Activated effector memory CD4-positive, alpha-beta T cell treated with anti-CD3 and anti-CD28 coated beads, Interleukin-2, amount 50 U/mL, for 16 hours (primary cell): ENCODE results near the gene RAB6B.
"Not testable (repeated sequence)": the region's sequence is repeated elsewhere in the genome, so short reads cannot be mapped to it uniquely, and the experiment has no call there.

Experiments used
- DNase-seq: peaks from one replicate; pipeline ENCODE4 v3.0.0-alpha.2; 2020

RAB6B gene

DNA sequence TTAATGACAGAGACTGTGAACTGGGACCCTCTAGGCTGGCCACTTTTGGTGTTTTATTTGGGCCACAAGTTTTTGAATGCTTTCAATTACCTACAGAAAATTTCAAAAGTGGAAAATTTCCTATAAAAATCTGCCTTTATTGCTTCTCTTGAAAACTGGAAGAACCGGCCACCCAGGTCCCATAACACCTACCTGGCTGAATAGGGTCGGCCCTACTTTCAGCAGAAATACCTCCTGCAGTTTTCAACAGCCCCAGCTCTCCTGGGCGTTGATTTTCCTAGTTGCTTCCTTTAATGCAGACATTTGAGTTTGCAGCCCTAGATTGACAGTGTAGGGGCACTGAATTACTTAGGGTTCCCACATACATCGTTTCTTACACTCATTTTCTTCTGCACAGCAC, 90.8 kb downstream of the RAB6B start:
- no peak for DNase-seq

DNA sequence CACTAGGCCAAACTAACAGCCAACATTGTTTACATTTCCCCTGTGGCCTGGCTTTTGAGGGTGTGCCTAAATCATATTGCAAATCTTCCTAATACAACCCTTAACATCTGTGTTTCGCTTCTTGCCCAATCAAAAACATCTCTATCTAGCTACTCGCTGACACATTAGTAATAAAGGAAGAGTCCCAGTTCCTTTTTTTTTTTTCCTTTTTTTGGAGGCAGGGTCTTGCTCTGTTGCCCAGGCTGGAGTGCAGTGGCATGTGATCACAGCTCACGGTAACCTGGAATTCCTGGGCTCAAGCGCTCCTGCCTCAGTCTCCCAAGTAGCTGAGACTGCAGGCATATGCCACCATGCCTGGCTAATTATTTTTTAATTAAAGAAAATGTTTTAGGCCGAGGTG, 92.2 kb downstream of the RAB6B start:
- DNase-seq = no peak

DNA sequence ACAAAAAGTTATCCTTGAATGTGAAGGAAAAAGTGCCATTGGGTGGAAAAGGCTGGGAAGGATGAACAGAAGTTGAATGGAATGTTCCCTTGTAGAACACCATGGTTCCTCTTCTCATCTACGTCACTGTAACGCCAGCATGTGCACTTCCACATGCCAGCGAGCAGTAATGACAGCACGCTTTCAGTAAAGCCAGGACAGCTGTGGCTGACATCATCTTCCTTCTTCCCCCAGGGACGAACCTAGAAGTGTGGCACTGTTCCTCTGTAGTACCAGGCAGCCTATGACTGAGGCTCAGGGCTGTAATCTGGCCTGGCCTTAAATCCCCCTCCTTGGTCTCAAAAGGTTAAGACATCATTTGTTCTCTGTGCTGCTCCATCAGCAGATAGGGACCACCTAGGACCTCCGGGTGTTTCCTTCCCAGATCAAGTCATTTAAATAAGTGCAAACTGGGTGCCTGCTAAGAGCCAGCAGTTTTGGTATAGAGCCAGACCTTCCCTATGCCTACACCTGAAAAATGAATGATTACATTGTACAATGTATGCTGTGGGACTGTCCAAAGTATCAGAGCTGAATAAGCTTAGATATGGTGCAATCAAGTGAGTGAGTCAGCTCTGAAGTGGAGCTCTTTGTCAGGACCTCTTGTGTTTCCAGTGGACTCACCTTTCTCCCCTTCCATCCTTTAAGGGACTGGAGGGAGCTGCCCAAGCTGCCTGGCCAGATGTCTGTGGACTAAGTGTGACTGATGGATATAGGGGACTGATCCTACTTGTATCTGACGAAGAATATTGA, 95.7 kb downstream of the RAB6B start:
- DNase-seq = no peak

DNA sequence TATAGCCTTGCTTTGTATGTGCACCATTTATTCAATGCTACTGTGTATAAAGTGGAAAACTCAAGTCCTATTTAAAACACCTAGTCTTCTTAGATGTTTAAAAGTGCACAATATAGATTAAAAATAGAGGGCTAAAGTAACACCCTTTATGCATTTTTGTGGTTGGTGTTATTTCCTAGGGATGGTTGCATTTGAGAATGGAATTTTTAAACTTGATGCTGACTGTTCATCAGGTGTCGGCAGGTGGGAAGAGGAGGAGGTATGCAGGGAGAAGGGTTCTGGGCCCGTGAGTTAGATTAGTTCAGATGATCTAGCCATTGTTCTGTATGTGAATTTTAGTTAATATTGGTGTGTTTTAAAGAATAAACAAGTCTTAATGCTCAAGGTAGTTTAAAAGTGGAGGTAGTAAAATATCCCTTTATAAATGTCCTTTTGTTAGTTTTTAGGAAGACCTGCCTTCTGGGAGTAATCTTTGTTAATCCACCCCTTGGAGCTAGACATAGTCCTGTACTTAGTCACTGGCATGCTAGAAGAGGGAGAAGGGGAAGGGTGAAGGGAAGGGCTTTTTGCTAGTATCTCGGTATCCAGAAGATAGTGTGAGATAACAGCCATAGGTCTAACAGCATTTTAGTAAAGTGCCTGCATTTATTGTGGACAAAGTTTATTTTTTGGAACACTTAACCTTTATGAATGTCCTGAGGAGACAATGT, 98.1 kb downstream of the RAB6B start:
- DNase-seq = no peak

DNA sequence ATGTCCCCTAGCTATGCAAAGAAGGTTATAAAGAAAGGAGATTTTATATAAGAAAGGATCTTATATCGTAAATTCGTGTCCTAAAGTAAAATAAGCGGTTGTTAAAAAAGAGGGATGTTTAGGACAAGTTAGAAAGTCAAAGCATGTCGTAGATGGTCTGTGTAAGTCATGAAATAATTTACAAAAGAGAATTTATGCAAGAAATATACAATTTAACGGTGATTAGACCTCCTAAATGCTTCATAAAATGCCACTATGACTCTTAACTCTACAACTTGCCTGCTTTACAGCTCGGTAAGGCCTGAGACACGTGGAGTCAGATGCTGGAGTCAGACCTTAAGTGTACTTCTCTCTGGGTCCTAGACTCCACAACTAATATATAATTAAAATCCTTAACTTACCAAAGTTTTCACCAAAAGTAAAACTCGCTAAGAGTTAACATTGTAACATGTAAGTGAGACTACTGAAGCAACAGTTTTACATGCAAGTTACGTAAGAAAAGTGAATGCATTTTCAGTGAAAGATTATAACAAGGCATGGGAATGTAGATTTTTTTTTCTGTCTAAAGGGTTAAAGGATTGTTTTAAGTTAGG, 103.4 kb downstream of the RAB6B start:
- no peak for DNase-seq

DNA sequence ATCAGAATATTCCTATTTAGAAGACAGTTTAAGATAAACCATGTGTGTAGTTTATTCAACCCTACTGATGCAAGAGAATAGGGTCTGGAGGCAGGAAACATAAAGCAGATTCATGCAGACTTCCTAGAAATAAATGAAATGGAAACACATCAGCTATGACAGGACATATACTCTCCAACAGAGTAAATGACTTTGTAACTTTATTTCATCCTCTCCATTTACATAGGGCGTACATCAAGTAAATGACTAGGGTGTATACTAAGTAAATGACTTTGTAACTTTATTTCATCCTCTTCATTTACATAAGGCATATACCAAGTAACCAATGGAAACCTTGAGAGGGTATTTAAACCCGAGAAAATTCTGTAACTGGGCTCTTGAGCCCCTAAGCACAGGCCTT, 107.7 kb downstream of the RAB6B start:
- DNase-seq = no peak

DNA sequence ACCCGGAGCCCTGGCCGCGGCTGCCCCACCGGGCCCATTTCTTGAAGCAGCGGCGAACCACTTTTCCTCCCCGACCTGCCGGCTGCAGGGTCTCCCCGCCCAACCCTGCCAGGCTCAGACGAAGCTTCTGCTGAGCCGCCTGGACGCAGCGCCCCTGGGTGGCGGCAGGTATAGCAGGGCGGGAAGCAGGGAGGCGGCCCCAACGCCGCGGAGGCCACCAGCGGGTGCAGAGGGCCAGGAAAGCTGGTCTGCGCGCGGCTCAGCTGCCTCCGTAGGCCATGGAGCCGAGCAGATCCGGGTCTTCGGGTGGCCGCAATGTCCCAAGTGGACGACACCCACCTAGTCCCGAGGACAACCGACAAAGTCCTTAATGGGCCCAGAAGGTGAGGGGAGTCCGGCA, 111.9 kb downstream of the RAB6B start:
- DNase-seq = no peak

DNA sequence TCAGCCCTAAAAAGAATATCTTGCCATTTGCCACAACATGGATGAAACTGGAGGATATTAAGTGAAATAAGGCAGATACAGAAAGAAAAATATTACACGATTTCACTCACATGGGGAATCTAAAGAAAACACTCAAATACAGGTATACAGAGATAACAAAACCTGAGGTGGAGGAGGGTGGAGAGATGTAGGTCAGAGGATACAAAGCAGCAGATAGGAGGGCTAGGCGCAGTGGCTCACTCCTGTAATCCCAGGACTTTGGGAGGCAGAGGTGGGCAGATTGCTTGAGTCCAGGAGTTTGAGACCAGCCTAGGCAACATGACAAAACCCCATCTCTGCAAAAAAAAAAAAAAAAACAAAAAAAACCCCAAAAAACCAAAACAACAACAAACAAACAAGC, 113.2 kb downstream of the RAB6B start:
- DNase-seq = no peak

DNA sequence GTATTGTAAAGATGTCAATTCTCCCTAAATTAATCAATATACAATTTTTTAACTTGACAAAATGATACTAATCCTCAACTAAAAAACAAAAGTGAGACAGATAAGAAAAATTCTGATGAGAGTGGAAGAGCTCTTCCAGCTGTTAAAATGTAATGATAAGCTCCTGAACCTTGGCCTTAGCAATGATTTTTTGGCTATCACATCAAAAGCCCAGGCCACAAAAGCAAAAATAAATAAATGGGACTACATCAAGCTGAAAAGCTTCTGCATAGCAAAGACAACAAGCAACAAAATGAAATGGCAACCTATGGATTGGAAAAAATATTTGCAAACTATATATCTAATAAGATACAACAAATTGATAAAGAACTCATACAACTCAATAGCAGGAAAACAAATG, 114.1 kb downstream of the RAB6B start:
- DNase-seq = no peak

DNA sequence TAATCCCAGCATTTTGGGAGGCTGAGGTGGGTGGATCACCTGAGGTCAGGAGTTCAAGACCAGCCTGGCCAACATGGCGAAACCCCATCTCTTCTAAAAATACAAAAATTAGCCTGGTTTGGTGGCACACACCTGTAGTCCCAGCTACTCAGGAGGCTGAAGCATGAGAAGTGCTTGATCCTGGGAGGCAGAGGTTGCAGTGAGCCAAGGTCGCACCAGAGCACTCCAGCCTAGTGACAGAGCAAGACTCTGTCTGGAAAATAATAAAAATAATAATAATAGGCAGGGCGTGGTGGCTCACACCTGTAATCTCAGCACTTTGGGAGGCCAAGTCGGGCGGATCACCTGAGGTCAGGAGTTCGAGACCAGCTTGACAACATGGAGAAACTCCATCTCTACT, 114.9 kb downstream of the RAB6B start:
- DNase-seq = not testable (repeated sequence)

DNA sequence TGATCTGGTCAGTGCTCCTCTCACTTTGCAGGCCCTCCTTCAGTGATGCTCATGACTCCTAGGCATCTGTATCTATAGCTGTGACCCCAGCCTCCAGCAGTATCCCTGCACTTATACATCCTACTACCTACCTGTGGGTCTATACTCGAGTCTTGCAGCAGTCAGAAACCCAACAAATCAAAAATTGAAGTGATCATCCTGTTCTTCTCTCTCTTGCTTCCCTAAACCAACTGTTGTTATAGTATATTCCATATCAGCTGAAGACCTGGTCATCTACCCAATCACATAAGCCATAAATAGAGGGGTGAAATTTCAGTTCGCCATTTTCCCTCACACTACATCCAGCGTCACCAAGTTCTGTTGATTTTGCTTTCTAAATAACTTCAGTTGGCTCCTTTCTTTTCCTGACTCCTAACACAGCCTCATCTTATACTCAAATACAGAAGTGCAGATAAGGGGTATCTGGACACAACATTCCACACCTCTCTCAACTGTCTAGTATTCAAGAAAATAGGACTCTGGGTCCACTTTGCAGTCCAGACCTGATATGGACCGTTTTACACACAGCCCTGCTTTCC, 116.0 kb downstream of the RAB6B start:
- no peak for DNase-seq

DNA sequence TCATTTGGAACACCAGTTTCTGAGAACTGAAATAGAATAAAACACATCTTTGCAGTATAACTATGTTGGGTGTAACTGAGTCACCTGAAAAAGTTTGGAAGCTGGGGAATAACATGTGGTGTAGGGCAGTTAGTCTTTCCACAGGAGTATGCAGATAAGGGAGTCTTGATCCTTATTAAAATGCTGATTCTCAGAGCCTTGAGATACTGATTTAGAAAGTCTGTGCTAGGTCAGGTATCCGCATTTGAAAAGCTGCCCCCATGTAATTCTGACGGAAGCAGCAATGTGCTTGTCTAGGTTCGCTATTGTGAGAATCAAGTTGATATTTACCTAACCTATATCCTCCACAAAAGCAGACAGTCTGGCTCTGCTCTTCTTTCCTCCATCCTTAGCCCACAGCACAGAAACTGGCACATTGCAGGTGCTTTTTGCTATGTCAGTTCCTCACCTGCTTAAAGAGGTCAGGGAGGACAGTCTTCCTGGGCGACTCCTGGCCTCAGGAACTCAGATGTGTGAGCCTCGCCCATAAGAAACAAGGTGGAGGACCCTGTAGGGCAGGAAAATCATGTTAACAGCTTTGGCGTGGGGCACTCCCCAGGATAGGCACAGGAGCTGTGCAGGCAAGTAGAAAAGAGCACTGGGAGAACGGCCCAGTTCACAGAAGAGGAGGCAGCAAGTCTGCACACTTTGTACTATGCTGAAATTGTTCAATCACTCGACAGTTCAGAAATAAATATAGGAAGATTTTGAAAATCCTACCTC, 117.7 kb downstream of the RAB6B start:
- no peak for DNase-seq

DNA sequence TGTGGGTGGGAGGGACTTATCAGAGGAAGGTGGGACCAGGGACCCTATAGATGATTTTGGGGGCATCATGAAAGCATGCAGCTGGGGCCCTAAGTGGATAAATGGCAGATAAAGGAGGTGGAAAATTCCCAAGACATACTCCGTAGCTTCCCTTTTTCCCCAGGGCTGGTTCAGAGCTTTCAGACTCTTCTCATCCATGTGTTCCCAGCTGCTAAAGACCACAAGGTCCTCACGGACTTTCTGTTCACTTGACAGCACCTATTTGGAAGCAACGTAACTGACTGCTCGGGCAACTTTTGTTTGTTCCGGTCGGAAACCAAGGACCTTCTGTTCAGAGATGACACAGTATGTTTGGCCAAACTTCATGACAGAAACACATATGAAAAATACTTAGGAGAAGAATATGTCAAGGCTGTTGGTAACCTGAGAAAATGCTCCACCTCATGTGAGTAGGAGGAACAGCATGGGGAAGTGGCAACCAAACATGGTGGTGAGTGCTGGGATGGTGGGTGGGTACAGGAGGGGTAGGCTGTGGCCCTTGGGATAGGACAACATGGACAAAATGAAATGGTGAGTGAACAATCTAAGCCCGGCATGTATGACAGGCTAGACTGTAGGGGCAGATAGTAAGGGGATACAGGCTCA, 118.8 kb downstream of the RAB6B start:
- no peak for DNase-seq

DNA sequence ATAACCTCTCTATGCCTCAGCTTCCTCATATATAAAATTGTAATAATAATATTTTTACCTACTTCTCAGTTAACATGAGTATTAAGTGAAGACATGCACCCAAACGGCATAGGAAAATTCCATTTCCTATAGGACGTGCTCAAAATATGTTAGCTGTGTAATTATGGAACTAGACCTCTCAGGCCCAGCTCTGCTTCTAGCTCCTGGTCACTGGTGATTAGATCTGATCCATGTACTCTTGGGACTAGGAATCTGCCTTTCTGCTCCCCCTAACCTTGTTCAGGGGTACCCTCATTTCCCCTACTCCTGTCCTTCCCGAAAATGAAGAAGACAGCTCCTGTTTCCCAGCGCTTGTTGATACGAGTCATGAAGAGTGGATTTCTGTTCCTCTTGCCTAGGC, 119.8 kb downstream of the RAB6B start:
- no peak for DNase-seq

DNA sequence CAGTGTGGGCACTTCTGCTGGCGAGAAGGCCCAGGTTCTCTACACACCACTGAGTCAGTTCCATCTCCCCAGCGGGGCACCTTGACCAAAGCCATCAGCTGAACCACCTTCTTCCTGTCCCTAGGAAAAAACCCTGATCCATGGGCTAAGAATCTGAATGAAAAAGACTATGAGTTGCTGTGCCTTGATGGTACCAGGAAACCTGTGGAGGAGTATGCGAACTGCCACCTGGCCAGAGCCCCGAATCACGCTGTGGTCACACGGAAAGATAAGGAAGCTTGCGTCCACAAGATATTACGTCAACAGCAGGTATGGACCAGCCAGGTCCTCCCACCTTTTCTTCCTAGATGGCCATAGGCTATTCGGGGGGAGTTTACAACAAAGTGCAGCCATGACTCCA, 120.4 kb downstream of the RAB6B start:
- DNase-seq = no peak
